ENCODE measurements around the gene VASN.
"Not testable (repeated sequence)": the region's sequence is repeated elsewhere in the genome, so short reads cannot be mapped to it uniquely, and the experiment has no call there.

VASN gene

GRCh38 chr16:4337540-4338088 is 34.0 kb upstream of the VASN start:
- DNase-seq, result no peak

GRCh38 chr16:4338125-4338582 is 33.5 kb upstream of the VASN start:
- DNase-seq, result no peak

- DNase-seq, result no peak
Measured at GRCh38 chr16:4338712-4339299, 32.8 kb upstream of the VASN start.

- no peak for DNase-seq
Measured at GRCh38 chr16:4339455-4339854, 32.2 kb upstream of the VASN start.

DNA sequence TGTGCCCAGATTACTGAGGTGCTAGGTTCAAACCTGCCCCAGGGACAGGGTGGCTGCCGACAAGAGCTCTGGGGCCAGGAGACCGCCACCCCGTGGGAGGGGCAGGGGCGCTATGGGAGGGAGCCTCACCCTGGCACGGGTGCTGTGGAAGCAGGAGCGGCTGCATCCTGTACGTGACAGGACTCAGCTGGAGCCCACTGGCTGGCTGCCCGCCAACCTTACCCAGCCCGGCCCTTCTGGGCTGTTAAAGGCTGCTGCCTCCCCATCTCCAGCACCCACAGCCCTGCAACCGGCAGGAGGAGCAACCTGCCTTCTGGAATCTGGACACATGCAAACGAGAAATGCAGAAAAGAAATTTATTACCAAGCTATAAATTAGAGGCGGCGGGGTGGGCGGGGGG is 31.7 kb upstream of the VASN start:
- DNase-seq, result no peak

GRCh38 chr16:4340443-4340842 is 31.2 kb upstream of the VASN start:
- no peak for DNase-seq

GRCh38 chr16:4341250-4341649 is 30.4 kb upstream of the VASN start:
- DNase-seq, result no peak

GRCh38 chr16:4342866-4343744 is 28.5 kb upstream of the VASN start:
- DNase-seq, result no peak

DNA sequence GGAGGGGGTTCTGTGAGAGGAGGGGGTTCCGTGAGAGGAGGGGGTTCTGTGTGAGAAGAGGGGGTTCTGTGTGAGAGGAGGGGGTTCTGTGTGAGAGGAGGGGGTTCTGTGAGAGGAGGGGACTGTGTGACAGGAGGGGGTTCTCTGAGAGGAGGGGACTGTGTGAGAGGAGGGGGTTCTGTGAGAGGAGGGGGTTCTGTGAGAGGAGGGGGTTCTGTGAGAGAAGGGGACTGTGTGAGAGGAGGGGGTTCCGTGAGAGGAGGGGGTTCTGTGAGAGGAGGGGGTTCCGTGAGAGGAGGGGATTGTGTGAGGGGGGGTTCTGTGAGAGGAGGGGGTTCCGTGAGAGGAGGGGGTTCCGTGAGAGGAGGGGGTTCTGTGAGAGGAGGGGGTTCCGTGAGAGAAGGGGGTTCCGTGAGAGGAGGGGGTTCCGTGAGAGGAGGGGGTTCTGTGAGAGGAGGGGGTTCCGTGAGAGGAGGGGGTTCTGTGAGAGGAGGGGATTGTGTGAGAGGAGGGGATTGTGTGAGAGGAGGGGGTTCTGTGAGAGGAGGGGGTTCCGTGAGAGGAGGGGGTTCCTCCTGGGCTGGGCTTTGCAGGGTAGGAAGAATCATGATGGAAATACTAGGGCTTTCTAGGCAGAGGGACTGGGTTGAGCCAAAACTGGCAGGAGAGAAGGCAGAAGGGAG is 27.2 kb upstream of the VASN start:
- DNase-seq, result not testable (repeated sequence)

DNA sequence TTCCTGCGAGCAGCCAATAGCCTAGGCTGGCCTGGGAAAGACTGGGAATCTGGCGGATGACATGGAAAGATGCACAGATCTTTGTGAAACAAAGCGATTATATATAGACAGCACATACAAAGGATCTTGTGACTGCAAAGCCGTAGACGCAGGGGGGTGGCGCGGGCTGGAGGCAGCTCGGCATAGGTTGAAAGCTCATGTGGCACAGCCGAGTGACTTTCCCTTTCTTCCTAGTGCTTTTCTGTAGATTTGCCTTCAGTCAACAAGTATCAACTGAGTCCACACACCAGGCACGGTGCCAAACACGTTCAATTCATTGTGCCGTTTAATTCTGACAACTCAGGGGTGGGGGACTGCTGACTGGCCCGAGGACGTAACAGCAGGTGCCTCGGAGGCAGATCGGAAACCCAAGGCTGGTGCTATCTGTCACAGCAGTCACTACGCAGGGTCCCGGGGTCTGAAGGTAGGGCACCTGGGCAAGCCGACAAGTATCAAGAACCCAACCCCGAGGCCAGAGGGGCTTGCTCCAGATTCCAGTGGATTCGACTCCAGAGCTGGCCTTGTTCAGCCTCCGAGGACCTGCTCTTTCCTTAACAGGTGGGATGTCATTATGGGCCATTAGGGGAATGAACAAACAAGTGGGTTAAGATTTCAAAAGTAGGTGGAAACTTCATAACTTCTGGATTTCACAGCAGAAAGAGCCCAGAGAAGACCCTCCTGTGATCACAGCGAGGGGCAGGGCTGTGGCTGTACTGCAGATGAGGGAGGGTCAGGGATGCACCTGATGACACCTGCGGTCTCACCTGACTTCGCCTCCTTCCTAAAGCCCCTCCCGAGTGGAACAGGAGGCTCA is 26.4 kb upstream of the VASN start:
- peak in 8 of 14 donors; percentile 14 to 46 (median 38) for DNase-seq

- no peak for DNase-seq
Measured at GRCh38 chr16:4345836-4346781, 25.5 kb upstream of the VASN start.

- DNase-seq, result no peak
Measured at GRCh38 chr16:4347010-4347409, 24.6 kb upstream of the VASN start.

DNA sequence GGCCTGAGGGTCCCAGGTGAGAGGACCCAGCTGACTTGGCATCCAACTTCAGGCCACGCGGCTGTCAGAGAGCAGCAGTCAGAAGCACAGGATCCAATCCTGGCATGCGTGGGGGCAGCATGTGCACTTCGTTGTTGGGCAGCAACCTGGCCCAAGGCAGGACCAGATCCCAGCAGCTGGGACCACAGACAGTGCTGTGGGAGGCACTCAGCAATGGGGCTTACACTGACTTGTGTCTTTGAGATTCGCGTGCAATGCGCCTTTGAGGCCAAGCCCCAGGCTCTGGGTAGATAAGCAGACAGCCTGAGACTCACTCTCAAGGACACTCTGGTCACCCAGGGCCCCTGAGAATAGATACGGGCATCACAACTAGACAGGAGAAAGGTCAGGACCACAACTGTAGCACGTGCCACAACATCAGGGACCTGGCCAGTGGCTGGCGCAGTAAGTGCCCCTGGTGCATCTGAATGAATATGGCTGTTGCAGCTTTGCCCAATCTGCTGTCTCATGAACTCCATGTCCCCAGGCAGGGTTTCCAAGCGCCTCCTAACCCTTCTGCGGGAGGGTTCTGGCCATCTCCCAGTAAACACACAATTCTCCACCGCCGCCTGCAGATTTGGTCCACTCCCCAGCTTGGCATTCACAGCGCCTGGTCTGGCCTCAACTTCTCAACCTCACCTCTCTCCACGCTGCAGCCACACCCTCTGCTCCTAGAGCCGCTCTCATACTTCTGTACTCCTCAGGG is 23.7 kb upstream of the VASN start:
- no peak for DNase-seq

GRCh38 chr16:4349332-4349731 is 22.3 kb upstream of the VASN start:
- no peak for DNase-seq

GRCh38 chr16:4350365-4350786 is 21.3 kb upstream of the VASN start:
- DNase-seq, result no peak

GRCh38 chr16:4350787-4351659 is 20.6 kb upstream of the VASN start, which contains the start of gene PAM16:
Gene PAM16 (minus strand): TSS chr16:4351321. CDS start chr16:4351234, 87 bp downstream.
- peak; percentile 58 to 97 (median 91) for DNase-seq

GRCh38 chr16:4351880-4352279 is 19.8 kb upstream of the VASN start:
- DNase-seq, result no peak

DNA sequence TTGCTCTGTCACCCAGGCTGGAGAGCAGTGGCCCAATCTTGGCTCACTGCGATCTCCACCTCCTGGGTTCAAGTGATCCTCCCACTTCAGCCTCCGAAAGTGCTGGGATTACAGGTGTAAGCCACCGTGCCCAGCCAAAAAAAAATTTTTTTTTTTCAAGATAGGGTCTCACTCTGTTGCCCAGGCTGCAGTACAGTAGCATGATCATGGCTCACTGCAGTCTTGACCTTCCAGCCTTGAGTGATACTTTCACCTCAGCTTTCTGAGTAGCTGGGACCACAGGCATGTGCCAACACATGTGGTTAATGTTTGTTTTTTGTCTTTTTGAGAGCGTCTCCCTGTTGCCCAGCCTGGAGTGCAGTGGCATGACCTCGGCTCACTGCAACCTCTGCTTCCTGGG is 18.8 kb upstream of the VASN start:
- no peak for DNase-seq

DNA sequence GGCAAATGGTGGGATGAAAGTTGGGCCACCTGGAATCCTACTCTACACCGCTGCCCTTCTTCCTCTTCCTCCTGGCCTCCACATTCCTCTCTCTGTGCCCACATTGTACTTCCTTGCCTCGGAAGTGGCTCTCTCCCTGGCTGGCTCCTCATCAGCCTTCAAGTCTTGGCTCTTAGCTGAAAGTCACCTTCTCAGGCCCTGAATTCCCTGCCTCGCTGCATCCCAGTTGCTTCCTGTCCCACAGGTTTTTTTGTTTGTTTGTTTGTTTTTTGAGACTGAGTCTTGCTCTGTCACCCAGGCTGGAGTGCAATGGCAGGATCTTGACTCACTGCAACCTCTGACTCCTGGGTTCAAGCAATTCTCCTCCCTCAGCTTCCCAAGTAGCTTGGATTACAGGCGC is 18.0 kb upstream of the VASN start:
- DNase-seq, result no peak
